WERI-Rb-1 (cell line): ENCODE measurements around the gene SLC35C1.

Experiments
- DNase-seq: peaks from one replicate; pipeline ENCODE4 v3.0.0-alpha.2; 2020
- H3K27ac ChIP-seq: fragments of 250-450 bp; sonication (Bioruptor Pico); 2 replicates; pipeline ENCODE4 v1.5.1; 2020; ENCODE audit warnings: mild to moderate bottlenecking, moderate library complexity
- H3K27me3 ChIP-seq: fragments of 250-450 bp; sonication (Bioruptor Pico); 2 replicates; pipeline ENCODE4 v1.5.1; 2021; ENCODE audit warnings: mild to moderate bottlenecking, low read depth, moderate library complexity; ENCODE audit not compliant: insufficient read depth, severe bottlenecking
- H3K36me3 ChIP-seq: fragments of 250-450 bp; sonication (Bioruptor Pico); 2 replicates; pipeline ENCODE4 v1.5.1; 2020; ENCODE audit warnings: mild to moderate bottlenecking, moderate library complexity
- H3K4me3 ChIP-seq: 2 replicates; pipeline ENCODE4 v1.5.1; 2011; ENCODE audit warnings: low read depth, mild to moderate bottlenecking, control low read depth, low read length
- H3K9me3 ChIP-seq: fragments of 250-450 bp; sonication (Bioruptor Pico); 2 replicates; pipeline ENCODE4 v1.5.1; 2021; ENCODE audit warnings: mild to moderate bottlenecking, moderate library complexity; ENCODE audit not compliant: severe bottlenecking
- CTCF ChIP-seq: IDR thresholded peaks from 2 replicates; pipeline ENCODE4 v1.5.1; 2011; ENCODE audit warnings: low read depth, mild to moderate bottlenecking, control low read depth, inconsistent platforms, low read length

The SLC35C1 gene

GRCh38 chr11:45859661-45860140 is 54.8 kb downstream of the SLC35C1 start:
- no peaks in the 10 kb centered on the region for H3K9me3 ChIP-seq
- no peak for DNase-seq
- no peaks in the 10 kb centered on the region for H3K27me3 ChIP-seq
- H3K27ac ChIP-seq = no peak overlapping the region
- TF ChIP-seq CTCF = no peak
- peaks cover 35% of the 10 kb centered on the region for H3K36me3 ChIP-seq
- no peak overlapping the region for H3K4me3 ChIP-seq

- peaks cover 35% of the 10 kb centered on the region for H3K36me3 ChIP-seq
- no peak for TF ChIP-seq CTCF
Observed at GRCh38 chr11:45860348-45860747, 55.4 kb downstream of the SLC35C1 start.

GRCh38 chr11:45860764-45861510 is 56.0 kb downstream of the SLC35C1 start:
- peaks cover 35% of the 10 kb centered on the region for H3K36me3 ChIP-seq
- DNase-seq = no peak
- no peak for TF ChIP-seq CTCF
- H3K9me3 ChIP-seq = no peaks in the 10 kb centered on the region
- H3K4me3 ChIP-seq = no peak overlapping the region
- no peak overlapping the region for H3K27ac ChIP-seq
- no peaks in the 10 kb centered on the region for H3K27me3 ChIP-seq

More at GRCh38 chr11:45860348-45860747, 55.4 kb downstream of the SLC35C1 start:
- no peak overlapping the region for H3K4me3 ChIP-seq
- no peaks in the 10 kb centered on the region for H3K9me3 ChIP-seq
- no peak overlapping the region for H3K27ac ChIP-seq
- DNase-seq = no peak
- H3K27me3 ChIP-seq = no peaks in the 10 kb centered on the region
